ENCODE results near the gene CDK2AP2.

DNA sequence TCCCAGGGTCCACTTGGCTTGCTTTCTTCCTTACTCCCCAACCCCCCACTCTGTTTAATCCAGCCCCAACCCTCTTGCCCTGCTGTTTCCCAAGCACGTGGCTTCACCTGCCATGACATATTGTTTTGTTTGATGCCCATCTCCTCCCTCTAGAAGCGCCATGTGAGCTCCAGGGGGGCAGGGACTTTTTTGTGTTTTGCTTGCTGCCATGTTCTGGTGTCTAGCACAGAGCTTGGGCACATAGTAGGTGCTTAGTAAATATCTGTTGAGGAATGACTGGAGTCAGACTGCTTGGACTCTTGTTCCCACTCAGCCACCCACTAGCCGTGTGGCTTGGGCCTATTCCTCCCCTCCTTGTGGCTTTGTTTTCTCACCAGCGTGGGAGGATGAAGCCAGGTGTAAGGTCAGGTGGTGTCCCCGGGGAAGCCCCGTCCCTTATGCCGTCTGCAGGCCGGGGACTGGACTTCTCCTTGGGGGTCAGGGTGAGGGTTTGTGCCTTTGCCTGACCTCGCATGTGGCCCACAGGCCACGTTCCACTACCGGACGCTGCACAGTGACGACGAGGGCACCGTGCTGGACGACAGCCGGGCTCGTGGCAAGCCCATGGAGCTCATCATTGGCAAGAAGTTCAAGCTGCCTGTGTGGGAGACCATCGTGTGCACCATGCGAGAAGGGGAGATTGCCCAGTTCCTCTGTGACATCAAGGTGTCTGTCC is 21.3 kb downstream of the CDK2AP2 start:
- TF ChIP-seq, protein P1, sequence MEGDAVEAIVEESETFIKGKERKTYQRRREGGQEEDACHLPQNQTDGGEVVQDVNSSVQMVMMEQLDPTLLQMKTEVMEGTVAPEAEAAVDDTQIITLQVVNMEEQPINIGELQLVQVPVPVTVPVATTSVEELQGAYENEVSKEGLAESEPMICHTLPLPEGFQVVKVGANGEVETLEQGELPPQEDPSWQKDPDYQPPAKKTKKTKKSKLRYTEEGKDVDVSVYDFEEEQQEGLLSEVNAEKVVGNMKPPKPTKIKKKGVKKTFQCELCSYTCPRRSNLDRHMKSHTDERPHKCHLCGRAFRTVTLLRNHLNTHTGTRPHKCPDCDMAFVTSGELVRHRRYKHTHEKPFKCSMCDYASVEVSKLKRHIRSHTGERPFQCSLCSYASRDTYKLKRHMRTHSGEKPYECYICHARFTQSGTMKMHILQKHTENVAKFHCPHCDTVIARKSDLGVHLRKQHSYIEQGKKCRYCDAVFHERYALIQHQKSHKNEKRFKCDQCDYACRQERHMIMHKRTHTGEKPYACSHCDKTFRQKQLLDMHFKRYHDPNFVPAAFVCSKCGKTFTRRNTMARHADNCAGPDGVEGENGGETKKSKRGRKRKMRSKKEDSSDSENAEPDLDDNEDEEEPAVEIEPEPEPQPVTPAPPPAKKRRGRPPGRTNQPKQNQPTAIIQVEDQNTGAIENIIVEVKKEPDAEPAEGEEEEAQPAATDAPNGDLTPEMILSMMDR (IDR thresholded peaks at IDR 0.05), result no peak
- TF ChIP-seq POLR2A (IDR thresholded peaks at IDR 0.05), result no peak
